Fibroblast of skin of left biceps (primary cell): Measurements from ENCODE around the gene TUBB6.

Experiments used
- DNase-seq, 2 experiments: peaks; one replicate each; pipeline ENCODE4 v3.0.0-alpha.2; 2013; ENCODE audit warnings: low read depth in 2 of 2

The TUBB6 gene

DNA sequence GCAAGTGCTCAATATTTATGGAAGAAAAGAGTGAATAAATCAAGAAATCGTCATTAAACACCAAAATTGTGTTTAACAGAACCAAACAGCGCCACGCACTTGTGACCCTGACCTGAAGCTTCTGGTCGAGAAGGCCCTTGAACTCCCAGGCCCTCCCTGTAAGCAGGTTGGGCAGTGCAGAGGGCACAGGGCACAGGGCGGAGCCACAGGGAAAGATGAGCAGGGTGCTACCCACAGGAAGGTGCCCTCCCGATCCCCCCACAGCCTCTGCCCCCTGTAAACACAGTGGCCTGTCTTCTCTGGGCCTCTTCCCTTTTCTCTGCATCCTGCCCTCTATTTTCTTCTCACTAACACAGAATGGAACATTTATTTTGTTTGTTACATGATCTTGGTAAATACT is 16.9 kb upstream of the TUBB6 start:
- DNase-seq: no peak

DNA sequence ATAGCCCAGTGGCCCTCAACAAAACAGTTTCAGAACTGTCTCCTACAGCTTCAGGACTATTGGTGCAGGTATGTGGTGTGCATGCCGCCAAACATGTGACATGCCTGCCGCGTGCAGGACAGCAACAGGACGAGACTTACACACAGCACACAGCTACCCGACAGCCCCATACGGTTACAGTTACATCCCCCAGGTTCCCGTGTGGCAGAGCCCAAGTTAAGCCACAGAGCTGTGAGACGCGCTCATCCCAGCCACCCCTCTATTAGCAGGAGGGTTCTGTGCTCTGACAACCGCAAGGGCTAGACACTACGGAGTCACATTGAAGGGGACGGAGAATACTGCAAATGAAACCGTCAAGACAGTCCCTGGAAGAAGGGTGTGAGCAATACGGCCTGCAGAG is 16.4 kb upstream of the TUBB6 start:
- no peak for DNase-seq

DNA sequence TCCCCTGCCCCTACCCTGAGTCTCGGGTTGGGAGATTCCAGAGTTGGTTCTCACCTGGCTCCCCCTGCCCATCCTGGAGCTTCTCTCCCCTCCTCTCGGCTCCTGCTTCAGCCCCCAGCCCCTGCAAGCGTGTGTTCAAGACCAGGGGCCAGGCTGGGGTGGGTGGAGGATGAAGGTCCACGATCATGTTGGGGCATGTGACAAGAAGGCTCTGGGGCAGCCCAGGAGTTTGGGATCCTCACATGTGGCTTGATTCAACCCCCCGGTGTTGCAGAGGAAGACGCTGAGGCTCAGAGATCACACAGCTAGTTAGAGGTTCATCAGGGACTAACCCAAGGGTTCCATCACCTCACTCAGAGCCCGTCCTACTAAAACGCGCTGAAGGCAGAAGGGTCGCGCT is 14.2 kb upstream of the TUBB6 start:
- no peak for DNase-seq

DNA sequence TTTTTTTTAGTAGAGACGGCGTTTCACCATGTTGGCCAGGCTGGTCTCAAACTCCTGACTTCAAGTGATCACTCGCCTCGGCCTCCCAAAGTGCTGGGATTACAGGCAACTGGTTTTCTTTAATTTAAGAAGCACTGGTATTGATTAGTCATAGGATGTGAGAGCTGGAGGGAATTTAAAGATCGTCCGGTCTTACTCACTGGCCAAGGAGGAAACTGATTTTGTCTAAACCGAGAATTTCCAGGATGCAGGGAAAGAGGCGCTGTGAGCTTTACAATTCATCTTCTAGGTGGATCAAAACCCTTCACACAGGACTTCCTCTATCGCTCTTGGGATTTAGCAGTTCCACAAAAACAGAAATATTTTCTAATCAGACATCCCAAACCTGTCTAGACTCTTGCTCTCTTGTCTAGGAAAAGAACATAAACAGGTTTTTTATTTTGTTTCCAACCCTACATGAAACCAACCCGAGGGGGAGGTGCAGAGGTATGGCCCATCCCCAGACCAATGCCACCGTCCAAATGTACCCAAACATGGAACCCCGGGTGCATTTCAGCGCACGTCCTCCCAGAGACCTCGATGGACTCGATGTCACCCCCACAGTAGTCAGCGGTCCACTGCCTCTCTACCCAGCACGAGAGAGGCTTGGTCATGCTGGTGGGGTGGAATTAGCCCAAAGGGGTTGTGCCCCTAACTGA is 12.5 kb upstream of the TUBB6 start:
- no peak for DNase-seq

DNA sequence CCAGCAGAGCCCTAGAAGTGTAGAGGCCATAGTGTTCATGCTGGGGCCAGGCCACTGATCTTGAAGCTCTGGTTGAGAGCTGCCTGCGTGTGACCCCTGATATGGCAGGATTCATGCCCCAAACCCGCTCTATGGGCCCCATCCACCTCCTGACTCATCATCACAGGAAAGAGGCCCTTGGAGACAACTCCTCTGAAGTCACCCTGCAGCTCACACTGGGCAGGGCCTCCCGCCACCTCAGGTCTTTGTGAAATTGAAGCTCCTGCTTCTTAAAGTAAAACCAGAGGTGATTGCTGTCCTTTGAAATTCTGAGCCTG is 12.0 kb upstream of the TUBB6 start:
- no peak for DNase-seq

DNA sequence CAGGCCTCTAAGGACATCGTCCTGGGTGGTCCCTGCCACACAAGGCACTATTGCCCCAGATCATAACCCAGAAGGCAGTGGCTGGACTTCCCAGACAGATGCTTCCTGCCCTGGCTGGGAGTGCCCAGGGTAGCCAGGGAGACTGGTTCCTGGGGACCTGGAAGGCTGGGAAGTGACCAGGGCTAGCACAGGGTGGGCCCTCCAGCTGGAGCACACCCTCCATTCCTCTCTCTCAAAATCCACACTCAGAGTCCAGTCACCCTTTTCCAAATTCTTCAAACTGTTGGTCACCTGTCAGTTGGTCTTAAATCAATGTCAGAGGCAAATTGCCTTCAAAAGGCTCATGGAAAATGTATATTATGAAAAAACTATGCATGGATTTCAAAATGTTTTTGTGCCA is 11.6 kb upstream of the TUBB6 start:
- DNase-seq: no peak

DNA sequence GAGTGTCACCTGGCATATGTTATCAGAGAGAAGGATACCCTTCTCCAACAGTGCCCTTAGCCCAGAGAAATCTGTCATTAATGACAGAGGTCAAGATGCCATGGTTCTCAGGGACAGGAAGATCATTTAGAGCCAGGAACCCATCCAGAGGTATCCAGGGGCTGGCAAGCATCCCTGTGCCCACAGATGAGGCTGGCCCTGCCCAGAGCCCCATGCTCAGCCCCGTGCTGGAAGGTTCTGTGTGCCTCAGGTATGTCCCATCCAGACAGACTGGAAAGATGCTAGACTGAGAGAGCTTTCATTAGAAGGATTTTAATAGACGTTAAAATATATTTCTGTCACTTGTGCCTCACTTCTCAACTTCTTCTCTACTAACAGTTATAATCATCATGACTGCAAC is 8.2 kb upstream of the TUBB6 start:
- DNase-seq: no peak

DNA sequence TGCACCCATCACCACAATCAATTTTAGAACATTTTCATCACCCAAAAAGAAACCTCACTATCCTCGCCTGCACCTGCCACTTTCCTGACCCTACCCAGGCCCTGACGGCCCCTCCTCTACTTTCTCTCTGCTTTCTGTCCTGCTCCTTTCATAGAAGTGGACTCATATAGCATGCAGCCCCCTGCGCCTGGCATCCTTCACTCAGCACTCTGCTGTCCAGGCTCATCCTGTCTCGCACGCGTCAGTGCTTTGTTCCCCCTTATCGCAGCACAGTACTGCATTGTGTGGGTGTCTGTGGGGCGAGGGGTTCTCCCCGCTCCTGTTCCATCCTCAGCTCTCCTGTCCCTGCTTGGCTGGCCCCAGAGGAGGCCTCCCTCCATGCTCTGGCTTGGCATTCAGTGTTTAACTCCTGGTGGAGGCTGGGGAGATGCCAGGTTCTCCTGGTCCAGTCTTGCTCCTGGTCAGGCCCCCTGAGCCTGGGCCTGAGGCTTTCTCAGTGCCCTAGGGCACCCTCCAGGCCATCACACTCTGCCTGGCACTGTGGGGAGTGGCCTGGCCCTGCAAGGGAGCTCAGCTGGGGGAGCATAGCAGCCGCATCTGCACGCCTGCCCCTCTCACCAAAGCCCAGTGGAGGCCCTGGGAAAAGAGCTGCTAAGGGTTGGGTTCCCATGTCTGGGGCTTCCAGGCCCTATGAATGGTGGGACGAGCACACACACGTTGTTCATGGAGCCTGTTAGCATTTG is 6.6 kb upstream of the TUBB6 start:
- no peak for DNase-seq

DNA sequence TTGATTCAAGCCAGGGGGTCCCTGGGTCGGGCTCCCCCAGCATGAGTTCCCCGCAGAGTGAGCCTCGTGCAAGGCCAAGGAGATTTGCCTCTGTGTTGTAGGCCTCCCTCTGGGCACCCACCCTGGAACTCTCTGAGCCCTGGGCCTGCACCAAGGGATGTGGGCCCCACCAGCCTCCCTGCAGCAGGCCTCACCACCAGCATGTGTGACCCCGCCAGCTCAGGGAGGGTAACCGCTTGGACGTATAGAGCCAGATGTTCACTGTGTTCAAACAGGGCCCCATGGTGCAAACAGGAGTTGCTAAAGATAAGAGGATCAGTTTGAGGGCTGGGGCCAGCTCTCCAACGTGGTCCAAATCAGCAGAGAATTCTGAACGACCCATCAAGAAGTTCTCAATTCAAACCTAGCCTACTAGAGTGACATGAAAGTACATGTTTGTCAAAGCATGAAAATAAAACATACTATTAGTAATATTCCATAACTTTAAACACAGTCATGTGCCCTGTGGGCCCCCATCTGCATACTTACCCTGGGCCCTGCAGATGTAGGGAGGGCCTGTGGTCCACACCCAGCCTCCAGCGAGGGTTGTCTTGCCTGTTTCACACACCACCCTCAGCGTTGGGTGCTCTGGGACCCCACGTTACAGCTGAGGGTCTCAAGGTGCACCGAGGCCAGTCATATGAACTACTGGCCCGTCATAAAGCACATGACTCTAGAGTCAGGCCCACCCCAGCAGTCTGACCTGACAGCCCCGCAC is 5.5 kb upstream of the TUBB6 start:
- DNase-seq: no peak

DNA sequence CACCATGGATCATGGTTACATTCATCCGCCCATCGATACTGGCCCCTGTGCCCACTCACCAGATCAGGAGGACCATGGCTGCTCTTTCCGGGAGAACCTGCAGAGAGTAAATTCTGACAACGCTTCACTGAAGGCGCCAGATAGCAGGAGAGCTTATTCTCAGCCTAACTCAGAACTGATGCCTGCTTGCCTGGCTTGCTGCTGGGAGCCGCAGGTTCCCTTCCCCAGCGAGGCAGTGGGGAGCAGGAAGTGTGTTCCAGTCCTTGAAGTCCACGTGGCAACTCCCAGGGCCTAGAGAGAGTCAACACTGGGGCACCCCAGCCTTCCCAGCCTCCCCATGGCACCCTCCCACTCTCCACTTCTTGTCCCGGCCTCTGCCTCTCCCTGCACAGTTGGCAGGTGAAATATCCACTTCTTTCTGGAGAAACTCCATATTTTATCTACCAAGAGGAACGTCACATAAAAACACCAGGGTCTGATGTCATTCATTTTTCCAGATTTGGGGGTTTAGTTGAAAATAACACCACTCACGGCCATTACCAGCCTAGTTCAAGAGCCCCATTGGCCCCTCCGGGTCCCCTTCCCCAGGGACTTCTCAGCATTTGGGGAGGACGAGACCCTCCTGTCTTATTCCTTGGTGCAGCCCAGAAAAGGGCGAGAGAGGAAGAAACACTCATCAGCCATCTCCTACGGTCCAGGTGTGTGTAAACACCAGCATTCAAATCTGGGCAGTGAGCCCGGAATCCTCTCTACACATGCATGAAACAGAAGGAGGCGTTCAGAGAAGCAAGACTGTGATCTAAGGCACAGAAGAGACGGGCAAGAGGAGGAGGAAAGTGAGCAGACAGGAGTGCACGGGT is 3.5 kb upstream of the TUBB6 start:
- no peak for DNase-seq

DNA sequence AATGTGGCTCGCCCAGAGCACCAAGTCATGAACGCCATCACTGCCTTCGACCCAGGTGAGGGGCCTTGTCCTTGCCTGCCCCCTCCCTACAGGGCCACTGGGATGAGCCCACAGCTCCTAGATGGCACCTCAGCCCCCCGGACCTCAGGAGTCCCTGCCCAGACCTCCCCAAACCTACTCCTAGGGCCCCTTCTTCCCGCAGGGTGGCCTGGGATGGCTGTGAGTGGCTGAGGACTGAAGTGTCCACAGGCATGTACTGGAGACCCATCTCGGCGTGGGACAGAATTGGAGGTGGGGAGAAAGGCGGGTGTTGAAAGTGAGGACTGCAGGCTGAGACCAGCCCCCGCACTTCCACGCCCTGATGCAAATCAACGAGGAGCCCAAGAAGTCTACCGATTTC is 2.8 kb upstream of the TUBB6 start:
- DNase-seq: no peak

DNA sequence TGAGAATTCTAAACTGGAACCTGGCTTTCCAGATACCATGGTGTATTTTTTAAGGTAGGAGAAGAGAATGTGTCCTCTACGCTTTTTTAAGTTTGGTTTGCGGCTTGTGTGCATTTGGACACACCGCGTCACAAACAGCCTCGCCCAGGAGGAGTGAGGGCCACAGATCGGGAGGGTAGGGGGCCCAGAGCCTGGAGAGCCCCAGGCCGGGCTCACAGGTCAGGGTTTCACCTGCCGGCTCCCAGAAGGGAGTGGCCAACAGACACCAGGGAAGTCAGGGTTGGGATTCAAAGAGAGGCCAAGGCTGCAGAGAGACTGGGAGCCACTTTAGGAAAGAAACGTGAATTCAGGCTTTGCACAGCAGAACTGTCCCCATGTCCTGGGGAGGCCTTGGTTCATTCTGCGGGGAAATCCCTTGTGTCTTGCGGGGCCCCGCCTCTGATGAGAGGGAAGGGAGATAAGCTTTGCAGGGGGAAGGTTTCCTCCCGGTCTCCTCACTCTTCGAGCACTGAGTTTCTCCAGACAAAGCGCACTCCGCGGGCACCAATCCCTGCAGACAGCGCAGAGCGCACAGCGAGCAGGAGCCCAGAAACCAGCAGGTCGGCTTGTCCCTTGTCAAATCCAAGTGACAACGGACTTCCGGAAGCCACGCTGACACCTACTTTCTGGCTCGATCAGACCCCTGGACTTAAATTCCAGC is 2.0 kb upstream of the TUBB6 start:
- DNase-seq: no peak

DNA sequence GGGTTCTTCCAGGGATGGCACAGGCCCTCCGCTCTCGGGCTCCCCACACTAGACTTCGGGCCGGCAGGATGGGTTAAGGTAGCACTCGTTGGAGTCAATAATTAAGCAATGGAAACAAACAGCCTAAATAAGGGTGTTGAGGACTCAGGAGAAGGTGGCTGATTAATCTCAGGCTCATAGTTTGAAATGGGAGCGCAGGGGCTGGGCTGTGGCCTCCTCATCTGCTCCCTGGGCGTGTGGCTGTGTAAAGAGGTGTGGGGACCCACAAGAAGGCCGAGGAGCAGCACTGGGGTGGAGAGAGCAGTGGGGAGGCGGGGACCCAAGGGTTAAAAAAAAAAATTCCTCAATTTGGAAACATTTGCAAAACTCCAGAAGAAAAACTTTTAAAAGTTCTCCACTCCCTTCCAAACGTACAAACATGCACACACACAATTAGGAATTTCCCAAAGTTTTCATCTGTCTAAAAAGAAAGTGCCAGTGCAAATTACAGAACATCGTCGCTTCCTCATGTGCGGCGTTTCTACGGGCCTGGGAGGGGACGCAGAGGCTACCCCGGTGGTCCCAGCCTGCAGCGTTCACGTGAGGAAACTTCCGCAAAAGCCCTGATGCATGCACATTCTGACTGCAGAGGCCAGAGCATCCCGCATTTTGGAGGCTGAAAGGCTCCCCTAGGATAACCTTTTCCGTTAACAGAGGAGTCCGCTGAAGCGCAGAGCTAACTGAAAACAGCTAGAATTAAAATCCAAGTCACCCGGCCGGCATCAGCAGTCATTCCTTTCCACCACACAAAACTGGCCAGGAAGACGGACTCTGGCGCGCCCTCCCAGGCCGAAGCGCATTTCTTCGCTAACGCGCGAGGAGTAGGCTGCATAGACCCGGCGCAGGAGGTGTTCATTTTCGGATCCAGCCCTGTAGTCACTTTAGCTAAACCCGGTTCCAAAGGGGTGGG is 1.0 kb upstream of the TUBB6 start:
- no peak for DNase-seq

DNA sequence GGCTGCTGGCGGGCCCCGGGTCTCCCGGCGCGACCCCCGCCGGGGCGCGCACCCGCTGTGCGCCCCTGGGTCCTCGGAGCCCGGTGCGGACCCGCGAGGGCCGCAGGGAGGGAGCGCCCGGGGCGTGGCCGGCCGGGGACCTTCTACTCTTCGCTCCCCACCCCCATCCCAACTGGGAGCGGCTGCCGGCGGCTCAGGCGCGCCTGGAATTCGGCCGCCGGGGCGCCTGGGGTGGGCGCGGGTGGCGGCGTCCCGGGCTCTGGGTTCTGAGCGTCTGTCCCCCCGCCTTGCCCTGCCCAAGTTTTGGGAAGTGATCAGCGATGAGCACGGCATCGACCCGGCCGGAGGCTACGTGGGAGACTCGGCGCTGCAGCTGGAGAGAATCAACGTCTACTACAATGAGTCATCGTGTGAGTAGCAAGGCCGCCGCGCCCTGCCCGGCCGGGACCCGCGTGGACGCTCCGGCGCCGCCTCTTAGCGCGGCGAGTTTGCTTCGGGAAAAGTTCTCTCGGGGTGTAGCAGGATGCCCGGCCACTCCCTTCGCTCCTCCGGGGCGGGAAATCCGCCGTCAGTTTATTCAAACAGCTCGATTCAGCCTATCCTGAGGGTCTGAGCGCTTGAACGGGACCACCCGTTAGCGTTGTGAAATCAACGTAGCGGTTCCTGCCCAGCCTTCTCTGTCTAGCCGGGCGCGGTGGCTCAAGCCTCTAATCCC is 502 bp downstream of the TUBB6 start:
- DNase-seq: no peak

DNA sequence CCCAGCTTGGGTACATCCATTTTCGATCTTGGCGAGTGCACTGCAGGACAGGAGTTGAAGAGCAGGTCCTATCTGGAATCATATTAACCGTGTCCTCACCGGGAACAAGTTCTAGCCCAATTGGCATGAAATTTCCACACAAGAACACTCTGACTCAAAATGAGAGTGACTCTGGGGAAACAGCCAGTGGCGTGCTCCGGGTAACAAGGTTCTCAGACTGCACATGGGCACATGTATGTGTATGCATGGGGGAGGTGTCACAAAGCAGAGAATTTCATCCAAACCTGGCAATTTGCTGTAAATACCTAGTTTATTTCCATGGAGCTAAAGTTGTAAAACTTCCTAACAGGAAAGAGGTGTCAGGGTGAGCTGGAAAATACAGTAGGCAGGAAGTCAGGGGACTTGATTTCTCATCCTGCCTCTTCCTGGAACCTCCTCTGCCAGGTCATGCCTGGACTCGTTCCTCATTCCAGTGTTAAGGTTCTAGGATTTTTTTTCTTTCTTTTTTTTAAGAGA is 1.7 kb downstream of the TUBB6 start:
- no peak for DNase-seq

DNA sequence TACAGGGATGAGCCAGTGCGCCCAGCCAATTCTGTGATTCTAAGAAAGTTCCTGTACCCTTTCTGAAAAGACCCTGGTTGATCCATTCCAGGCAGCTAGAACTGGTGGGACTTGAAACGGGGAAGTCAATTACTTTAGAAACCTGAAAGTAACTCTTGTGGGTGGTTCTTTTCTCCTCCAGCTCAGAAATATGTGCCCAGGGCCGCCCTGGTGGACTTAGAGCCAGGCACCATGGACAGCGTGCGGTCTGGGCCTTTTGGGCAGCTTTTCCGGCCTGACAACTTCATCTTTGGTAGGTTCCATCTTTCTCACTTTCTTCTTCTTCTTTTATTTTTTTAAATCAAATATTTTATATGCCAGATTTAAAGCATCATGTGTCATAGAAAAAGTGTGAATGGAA is 2.7 kb downstream of the TUBB6 start:
- DNase-seq: no peak

DNA sequence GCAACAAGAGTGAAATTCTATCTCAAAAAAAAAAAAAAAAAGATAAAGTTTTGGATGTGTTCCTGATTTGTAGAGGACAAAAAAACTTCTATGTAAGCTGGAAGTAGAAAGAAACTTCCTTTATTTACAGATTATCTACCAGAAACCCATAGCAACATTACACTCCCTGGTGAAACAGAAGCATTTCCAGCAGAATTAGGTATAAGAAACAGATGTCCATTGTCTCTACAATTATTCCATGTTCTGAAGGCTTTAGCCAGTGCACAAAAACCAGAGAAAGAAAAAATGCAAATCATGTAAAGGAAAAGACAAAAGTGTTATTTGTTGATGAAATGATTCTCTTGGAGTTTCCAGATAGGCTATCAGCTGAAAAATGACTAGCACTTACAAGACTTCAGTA is 4.9 kb downstream of the TUBB6 start:
- no peak for DNase-seq

DNA sequence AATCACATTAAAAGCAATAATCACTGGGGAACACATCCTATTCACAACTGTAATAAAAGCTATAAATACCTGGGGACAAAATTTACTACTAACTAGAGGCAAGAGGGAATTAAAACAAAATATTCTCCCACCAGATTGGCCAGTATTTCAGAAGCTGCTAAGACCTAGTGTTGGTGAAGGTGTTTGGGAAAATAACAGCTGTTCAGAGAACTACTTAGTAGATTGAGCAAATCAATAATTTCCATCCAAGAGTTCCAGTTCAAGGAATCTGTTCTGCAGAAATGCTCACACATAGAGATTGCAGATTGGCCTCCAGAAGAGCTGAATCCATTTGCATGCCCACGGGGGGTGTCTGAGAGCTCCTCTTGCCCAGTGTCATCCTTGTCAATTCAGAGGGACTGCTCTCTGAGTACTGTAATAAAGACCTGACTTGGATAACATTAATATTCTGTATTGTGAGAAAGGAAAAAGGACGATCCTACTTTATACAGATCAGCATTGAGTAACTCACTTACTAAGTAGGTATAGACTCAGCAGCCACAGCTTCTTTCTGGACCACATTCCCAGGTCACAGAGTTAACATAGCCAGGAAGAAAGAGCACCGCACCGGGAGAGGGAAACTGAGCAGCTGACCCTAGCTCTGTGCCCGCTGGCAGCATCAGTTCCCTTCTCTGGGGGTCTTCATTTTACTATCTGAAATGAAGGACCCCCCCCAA is 5.6 kb downstream of the TUBB6 start:
- no peak for DNase-seq
